ENCODE measurements around the gene JMJD1C. TPM values are rescaled to one million over a fixed set of nuclear protein-coding genes. Genes with fewer than 3 reads are reported as not detected.

The JMJD1C gene
- total and polyA plus RNA-seq, 10 of the 15 experiments (the other 5 are each of a cell fraction or from before 2014, with no cell fraction given): 31.2 to 83.3 (median 49.5) TPM

GRCh38 chr10:63438506-63439498 lies 27.0 kb downstream of the JMJD1C start:
- H2AFZ ChIP-seq (ENCODE audit: control insufficient read depth, low read depth, low read length): no peak overlapping the region
- ChIA-PET SMC1A (ENCODE audit: uncharacterized antibody, unreplicated experiment) (no interaction called here), POLR2A (interaction anchor here (0.7 to 1.1 kb wide), 3 partner anchors 12 to 213 kb away, joined by 3 read pairs; no protein-coding TSS in a partner anchor), CTCF (interaction anchor here (1.6 kb wide), 1 partner anchor 280 kb away, joined by 3 read pairs; no protein-coding TSS in a partner anchor), RAD21 (ENCODE audit: unreplicated experiment) (interaction anchor here (0.8 kb wide), 1 partner anchor 24 kb away, joined by 3 read pairs; no protein-coding TSS in a partner anchor)
- H4K20me1 ChIP-seq (ENCODE audit: control insufficient read depth, insufficient read depth): no peaks in the 10 kb centered on the region
- no peak overlapping the region for H3K4me2 ChIP-seq (ENCODE audit: control insufficient read depth, insufficient read depth)
- DNase-seq (ENCODE audit: low read depth, low spot score): no peak
- no TSS peak for BruUV-seq (replicated peaks)
- no peak for ATAC-seq
- WGBS (ENCODE audit: insufficient coverage, insufficient replicate concordance, low lambda C conversion rate, missing lambda C conversion rate): 95% methylated on average over 8 of the region's 8 CpGs
- in situ Hi-C loops (cut with MboI): no loop called here
- TF ChIP-seq ATF3 (IDR thresholded peaks at IDR 0.05; ENCODE audit: borderline replicate concordance, extremely low read depth, low read depth, low read length): no peak
- no peak for TF ChIP-seq SMARCA5 (IDR thresholded peaks at IDR 0.05)
- TF ChIP-seq USF1 (IDR thresholded peaks at IDR 0.05; ENCODE audit: borderline replicate concordance, extremely low read length, insufficient read depth, low read depth, low read length): no peak
- no peak for TF ChIP-seq MAX (IDR thresholded peaks at IDR 0.05; ENCODE audit: low read depth, low read length)
- no peak for TF ChIP-seq SIN3A (IDR thresholded peaks at IDR 0.05; ENCODE audit: low read depth, low read length)
- no peak for TF ChIP-seq EP300 (IDR thresholded peaks at IDR 0.05; ENCODE audit: borderline replicate concordance in 1 of 2, control insufficient read depth in 1 of 2, low read depth in 2 of 2, low read length in 2 of 2)
- TF ChIP-seq CBFB (IDR thresholded peaks at IDR 0.05; ENCODE audit: low read depth): no peak
- no peak for TF ChIP-seq POLR2A (IDR thresholded peaks at IDR 0.05; ENCODE audit: low read depth, low read length)
- no peak for TF ChIP-seq SMC3 (IDR thresholded peaks at IDR 0.05; ENCODE audit: borderline replicate concordance, low read length)
- TF ChIP-seq BHLHE40 (IDR thresholded peaks at IDR 0.05; ENCODE audit: borderline replicate concordance in 1 of 2, low read depth in 2 of 2, low read length in 1 of 2): no peak
- TF ChIP-seq SKIL (IDR thresholded peaks at IDR 0.05; ENCODE audit: low read depth, poor library complexity, severe bottlenecking): no peak
- no peak for TF ChIP-seq BCLAF1 (IDR thresholded peaks at IDR 0.05)
- H3K79me2 ChIP-seq (ENCODE audit: control insufficient read depth, insufficient read depth, low read length): peaks cover 12% of the 10 kb centered on the region
- H3K27ac ChIP-seq (ENCODE audit: control insufficient read depth, insufficient read depth): no peak overlapping the region
- FAIRE-seq: no peak
- no peaks in the 10 kb centered on the region for H3K27me3 ChIP-seq (replicated peaks in 1 of 2; ENCODE audit: control insufficient read depth in 2 of 2, insufficient read depth in 2 of 2, low read length in 1 of 2)
- intact Hi-C loops (cut with micrococcal nuclease; ENCODE audit: unreplicated experiment): no loop called here
- H3K9ac ChIP-seq (ENCODE audit: control insufficient read depth, insufficient read depth, low read length): no peak overlapping the region
- no peaks in the 10 kb centered on the region for H3K36me3 ChIP-seq (ENCODE audit: control insufficient read depth in 2 of 2, insufficient read depth in 2 of 2, low read length in 1 of 2)
- H3K4me1 ChIP-seq (ENCODE audit: control insufficient read depth, insufficient read depth, low read length): no peaks in the 10 kb centered on the region
- H3K9me3 ChIP-seq (replicated peaks; ENCODE audit: control insufficient read depth, insufficient read depth, low read length): no peaks in the 10 kb centered on the region
- H3K4me3 ChIP-seq: no peak overlapping the region

Measured in GM12878 (cell line).